NT2/D1 (cell line): ENCODE data around the gene HK1.

Experiments
- SUZ12 ChIP-seq: IDR thresholded peaks from 2 replicates; pipeline ENCODE4 v1.6.1; 2011; ENCODE audit not compliant: insufficient read length, insufficient read depth; ENCODE audit errors: extremely low read depth
- YY1 ChIP-seq: IDR thresholded peaks from 2 replicates; pipeline ENCODE4 v1.6.1; 2011; ENCODE audit not compliant: insufficient read length, insufficient read depth
- ZNF274 ChIP-seq: IDR thresholded peaks from 2 replicates; pipeline ENCODE4 v1.6.1; 2011; ENCODE audit warnings: mild to moderate bottlenecking, low read depth, low read length

DNA sequence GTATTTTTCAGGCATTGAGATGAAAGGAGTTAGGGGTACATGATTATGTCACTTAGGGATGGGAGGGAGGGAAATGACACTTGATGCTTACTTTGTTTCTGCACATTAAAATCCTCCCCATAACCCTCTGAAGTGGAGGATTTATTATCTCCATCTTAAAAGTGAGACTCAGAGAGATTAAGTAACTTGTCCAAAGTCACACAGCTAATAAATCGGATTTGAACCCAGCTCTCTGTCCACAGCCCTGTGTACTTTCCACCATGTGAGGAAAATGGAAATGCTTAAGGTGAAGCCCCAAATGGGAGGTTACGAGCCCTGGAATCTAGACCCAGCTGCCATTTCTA is 58.6 kb downstream of the HK1 start:
- TF ChIP-seq ZNF274 (no peak), YY1 (no peak), SUZ12 (no peak)
